ENCODE data around the gene SULT1A1. TPM values are rescaled to one million over a fixed set of nuclear protein-coding genes. Genes with fewer than 3 reads are reported as not detected.
"Not testable (repeated sequence)": the region's sequence is repeated elsewhere in the genome, so short reads cannot be mapped to it uniquely, and the experiment has no call there.

SULT1A1 gene
- total RNA-seq (2014; rRNA removed; shearing (Covaris generic)), result 27.0 and 28.7 TPM in 2 replicates

DNA sequence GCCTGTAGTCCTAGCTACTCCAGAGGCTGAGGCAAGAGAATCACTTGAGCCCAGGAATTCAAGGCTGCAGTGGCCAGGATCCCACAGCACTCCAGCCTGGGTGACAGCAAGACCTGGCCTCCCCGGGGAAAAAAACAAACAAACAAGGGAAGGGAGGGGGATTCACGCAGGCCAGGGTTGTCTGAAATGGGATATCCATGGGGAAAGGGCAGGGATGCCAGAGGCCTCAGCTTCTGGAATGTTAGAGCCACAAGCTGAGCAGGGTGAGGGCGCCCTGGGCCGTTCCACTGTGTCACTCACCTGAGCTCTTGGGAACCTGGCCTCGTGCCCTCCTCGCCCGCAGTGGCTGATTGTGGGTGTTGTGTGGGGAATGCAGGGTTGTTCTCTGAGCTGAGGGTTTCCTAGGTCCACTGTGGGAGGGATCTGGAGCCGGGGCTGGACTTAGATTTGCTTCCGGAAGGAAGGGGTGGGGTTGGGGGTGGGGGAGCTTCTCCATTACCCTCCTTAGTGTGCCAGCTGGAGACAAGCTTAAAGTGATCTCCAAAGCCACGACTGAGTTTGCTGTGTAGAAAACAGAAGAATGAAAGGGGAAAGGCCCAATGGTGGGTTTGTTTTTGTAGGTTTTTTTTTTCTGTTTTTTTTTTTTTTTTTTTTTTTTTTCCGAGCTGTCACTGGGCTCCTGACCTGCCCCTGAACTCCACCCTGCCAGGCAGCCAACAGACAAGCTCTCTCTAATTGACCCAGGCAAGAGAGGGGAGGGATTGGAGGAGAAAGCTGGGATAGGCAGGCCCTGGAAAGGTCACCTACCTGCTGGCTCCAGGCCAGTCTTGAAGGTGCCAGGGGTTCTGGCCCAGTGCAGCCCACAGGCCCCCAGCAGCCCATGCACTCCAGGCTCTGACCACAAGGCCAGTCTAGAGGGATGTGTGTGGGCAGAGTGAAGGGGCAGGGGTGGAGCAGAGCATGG lies at the start of gene SULT1A1:
Gene SULT1A1, minus strand, starts transcription at position 414 of the 964 bp plus-strand sequence. CDS start 1,189 bp downstream, outside the sequence.
- Histone ChIP-seq H3K36me3 (replicated peaks; ENCODE audit: control insufficient read depth, insufficient read depth, low read length) (no peaks in the 10 kb centered on the region), H3K27me3 (ENCODE audit: control insufficient read depth, insufficient read depth, low read length) (no peaks in the 10 kb centered on the region), H3K4me3 (ENCODE audit: insufficient read depth, low read depth, low read length) (no peak within 1 kb of the TSS)
- peak; percentile 75 for DNase-seq

DNA sequence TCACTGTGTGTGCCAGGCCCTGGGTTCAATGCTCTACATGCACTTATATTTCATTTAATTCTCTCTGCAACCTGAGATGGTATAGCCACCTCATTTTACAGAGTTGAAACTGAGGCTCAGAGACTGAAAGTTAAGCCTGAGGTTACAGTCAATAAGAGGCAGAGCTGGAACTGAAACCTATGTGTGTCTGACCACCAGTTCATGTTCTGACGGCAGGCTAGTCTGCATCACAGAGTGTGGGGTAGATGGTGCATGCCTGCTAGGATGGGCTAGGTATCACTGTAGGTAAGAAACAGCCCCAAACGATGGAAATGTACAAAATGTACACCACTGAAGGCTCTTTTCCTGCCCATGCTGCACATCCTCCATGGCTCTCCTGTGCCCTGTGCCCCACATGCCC lies 30.1 kb upstream of the SULT1A1 start:
- H3K4me3 ChIP-seq (ENCODE audit: insufficient read depth, low read depth, low read length); H3K27me3 ChIP-seq (ENCODE audit: control insufficient read depth, insufficient read depth, low read length); DNase-seq; H3K36me3 ChIP-seq (replicated peaks; ENCODE audit: control insufficient read depth, insufficient read depth, low read length): not testable (repeated sequence)

DNA sequence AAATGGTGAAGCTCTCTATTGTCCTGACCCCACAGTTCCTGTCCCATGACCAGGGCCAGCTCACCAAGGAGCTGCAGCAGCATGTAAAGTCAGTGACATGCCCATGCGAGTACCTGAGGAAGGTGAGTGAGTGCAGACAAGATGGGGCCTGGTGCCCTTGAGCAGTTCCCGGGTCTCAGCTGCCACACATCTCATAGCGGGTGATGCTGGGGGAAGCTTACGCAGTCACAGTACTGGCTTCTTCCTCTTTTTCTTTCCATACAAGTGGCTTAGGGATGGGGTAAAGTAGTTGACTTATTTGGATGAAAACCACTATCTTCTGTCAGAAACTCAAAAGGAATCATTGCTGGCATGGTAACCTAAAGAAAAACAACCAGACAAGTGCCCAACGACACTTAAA lies 28.5 kb upstream of the SULT1A1 start:
- H3K4me3 ChIP-seq (ENCODE audit: insufficient read depth, low read depth, low read length); H3K27me3 ChIP-seq (ENCODE audit: control insufficient read depth, insufficient read depth, low read length); H3K36me3 ChIP-seq (replicated peaks; ENCODE audit: control insufficient read depth, insufficient read depth, low read length); DNase-seq: not testable (repeated sequence)

DNA sequence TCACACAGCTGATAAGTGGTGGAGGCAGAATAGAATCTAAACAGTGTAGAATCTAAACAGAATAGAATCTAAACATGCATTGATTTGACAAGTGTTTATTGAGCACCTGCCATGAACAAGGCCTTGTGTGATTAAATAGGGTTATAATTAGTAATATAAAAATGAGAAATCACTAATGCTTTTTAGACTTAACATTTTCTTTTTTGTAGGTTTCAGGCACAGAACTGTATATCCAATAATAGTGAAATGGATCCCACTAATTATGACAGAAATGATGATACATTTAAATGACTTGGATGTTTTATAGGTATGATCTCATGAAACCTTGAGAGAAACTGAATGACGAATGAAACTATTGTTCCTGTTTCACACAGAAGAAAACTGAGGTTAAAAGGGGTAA lies 27.9 kb upstream of the SULT1A1 start, which contains the start of gene NPIPB8:
Gene NPIPB8, plus strand, starts transcription at position 301 of the 400 bp plus-strand sequence. CDS start 296 bp downstream, outside the sequence.
- not testable (repeated sequence) for H3K4me3 ChIP-seq (ENCODE audit: insufficient read depth, low read depth, low read length); H3K27me3 ChIP-seq (ENCODE audit: control insufficient read depth, insufficient read depth, low read length); DNase-seq; H3K36me3 ChIP-seq (replicated peaks; ENCODE audit: control insufficient read depth, insufficient read depth, low read length)

DNA sequence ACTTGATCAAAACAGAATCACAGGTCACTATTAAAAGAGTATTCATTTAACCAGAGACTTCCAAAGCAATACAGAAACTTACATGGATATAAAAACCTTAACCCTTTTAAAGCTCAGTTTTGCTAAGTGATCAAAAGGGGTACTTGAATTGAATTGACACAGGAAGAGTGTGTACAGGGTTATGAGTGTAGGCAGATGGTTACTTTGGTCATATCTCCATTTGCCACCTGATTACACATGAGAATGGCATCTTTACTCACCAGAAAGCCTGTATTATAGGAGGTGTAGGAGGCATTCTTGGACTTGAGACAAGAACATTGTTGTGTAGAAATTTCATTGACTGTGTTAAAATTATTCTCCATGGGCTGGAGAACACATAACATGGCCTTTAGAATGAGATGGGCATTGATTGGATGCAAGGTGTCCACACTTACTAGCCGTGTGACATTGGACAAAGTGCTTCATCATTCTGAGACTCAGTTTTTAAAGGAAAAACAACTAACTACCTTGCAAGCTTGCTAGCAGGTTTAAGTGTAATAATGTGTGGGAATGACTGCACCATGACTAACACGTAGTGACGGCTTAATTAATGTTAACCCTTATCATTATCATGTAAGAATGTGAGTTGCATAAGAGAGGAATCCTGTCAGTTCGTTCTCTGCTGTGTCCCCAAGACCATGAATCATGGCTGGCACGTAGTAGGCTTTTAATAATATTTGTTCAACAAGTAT lies 26.4 kb upstream of the SULT1A1 start:
- not testable (repeated sequence) for H3K36me3 ChIP-seq (replicated peaks; ENCODE audit: control insufficient read depth, insufficient read depth, low read length); H3K4me3 ChIP-seq (ENCODE audit: insufficient read depth, low read depth, low read length); DNase-seq; H3K27me3 ChIP-seq (ENCODE audit: control insufficient read depth, insufficient read depth, low read length)

DNA sequence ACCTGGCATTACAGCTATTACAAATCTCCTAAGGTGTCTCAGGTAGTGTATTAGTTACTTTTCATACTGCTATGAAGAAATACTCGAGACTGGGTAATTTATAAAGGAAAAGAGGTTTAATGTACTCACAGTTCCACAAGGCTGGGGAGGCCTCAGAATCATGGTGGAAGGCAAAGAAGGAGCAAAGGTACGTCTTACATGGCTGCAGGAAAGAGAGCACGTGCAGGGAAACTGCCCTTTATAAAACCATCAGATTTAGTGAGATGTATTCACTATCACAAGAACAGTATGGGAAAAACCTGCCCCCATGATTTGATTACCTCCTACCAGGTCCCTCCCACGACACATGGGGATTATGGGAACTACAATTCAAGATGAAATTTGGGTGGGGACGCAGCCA lies 21.1 kb upstream of the SULT1A1 start:
- H3K27me3 ChIP-seq (ENCODE audit: control insufficient read depth, insufficient read depth, low read length); DNase-seq; H3K36me3 ChIP-seq (replicated peaks; ENCODE audit: control insufficient read depth, insufficient read depth, low read length); H3K4me3 ChIP-seq (ENCODE audit: insufficient read depth, low read depth, low read length): not testable (repeated sequence)

DNA sequence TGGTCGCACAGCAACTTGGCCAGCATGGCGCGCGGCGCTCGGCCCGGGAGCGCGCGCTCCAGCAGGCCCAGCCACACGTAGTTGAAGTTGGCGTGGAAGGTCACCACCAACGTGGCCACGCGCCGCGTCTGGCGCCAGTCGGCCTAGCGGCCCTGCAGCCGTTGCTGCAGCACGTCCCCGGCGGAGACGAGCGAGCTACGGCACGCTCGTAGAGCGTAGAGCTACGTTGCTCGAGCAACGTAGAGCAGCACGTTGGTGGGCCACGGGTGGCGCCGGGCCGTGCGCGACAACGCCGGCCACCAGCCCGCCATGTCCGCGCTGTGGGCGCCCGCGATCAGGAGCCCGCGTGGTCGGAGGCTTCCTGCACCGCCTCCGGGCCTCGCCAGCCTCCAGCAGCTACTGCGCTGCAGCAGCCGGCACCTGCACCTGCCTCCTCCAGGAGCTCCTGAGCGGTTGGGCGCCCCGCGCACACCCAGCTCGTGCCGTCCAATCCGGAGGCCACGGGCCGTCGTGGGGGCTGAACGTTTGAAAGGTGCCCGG lies 13.4 kb upstream of the SULT1A1 start:
- peak; percentile 32 for DNase-seq
- no peak overlapping the region for H3K4me3 ChIP-seq (ENCODE audit: insufficient read depth, low read depth, low read length)
- H3K36me3 ChIP-seq (replicated peaks; ENCODE audit: control insufficient read depth, insufficient read depth, low read length), result no peaks in the 10 kb centered on the region
- no peaks in the 10 kb centered on the region for H3K27me3 ChIP-seq (ENCODE audit: control insufficient read depth, insufficient read depth, low read length)

DNA sequence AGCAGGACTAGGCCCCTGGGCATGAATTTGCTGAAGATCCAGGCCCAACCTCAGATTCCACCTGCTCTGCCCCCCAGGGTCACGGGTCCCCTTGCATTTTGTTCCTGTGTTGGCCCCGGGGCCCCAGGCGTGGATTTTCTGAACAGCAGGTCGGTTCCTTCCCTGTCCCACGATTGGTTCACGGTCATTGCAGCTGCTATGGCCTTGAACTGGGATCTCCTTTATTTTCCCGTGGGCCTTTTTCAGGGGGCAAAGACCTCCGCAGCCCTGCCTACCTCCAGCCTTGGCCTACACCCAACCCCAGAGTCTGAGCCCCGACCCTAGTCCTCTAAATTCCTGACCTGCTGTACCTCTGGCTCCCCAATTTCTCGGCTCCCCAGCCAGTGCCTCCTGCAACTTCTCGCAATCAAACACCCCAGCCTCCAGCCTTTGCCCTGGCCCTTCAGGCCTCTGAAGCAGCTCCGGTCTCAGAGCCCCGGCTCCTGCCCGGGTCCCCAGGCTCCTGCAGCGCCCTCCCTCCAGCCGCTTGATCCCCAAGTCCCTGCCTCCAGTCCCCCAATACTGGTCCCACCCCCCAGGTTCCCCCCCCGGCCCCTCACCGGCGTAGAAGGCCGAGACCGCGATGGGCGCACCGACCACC lies 12.8 kb upstream of the SULT1A1 start:
- not testable (repeated sequence) for H3K36me3 ChIP-seq (replicated peaks; ENCODE audit: control insufficient read depth, insufficient read depth, low read length); H3K4me3 ChIP-seq (ENCODE audit: insufficient read depth, low read depth, low read length); H3K27me3 ChIP-seq (ENCODE audit: control insufficient read depth, insufficient read depth, low read length)
- peak; percentile 28 for DNase-seq

DNA sequence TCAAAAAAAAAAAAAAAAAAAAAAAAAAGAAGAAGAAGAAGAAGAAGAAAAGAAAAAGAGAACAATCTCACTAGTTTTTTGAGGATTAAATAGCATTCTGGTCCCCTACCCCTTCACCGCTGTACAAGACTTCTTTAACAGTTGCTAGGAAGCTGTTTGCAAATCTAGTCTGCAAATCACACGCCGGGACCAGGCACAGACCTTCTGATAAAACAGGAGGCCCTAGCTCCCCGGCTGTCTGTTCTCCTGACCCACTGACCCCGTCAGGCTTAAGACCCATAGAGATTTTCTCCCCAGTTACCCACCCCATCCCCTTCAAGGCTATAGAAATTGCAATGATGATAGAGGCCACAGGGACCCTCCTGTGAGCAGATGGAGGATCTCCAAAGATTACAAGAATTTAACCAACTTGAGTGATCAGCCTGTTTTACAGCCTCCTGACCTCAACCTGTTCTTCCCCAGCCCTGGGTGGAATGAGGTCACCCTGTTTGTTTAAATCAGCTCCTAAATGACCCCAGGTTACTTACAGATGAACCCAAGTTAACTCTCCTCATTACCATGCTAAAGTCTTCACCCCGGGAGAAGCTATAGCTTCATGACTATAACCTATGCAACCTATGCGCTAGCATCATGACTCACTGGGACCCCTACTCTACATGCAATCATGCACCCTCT lies 11.8 kb upstream of the SULT1A1 start:
- peak; percentile 18 for DNase-seq
- no peak overlapping the region for H3K4me3 ChIP-seq (ENCODE audit: insufficient read depth, low read depth, low read length)
- no peaks in the 10 kb centered on the region for H3K27me3 ChIP-seq (ENCODE audit: control insufficient read depth, insufficient read depth, low read length)
- H3K36me3 ChIP-seq (replicated peaks; ENCODE audit: control insufficient read depth, insufficient read depth, low read length), result no peaks in the 10 kb centered on the region

DNA sequence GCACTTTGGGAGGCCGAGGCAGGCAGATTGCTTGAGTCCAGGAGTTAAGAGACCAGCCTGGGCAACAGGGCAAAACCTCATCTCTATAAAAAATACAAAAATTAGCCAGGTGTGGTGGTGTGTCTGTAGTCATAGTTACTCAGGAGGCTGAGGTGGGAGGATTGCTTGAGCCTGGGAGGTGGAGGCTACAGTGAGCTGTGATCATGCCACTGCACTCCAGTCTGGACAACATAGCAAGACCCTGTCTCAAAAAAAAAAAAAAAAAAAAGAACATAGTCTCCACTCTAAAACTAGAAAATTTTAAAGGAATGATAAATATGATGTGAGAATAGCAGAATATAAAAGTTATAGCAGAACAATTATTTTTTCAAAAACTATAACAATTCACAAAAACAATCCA lies 10.5 kb upstream of the SULT1A1 start:
- not testable (repeated sequence) for H3K27me3 ChIP-seq (ENCODE audit: control insufficient read depth, insufficient read depth, low read length); H3K36me3 ChIP-seq (replicated peaks; ENCODE audit: control insufficient read depth, insufficient read depth, low read length); DNase-seq; H3K4me3 ChIP-seq (ENCODE audit: insufficient read depth, low read depth, low read length)

DNA sequence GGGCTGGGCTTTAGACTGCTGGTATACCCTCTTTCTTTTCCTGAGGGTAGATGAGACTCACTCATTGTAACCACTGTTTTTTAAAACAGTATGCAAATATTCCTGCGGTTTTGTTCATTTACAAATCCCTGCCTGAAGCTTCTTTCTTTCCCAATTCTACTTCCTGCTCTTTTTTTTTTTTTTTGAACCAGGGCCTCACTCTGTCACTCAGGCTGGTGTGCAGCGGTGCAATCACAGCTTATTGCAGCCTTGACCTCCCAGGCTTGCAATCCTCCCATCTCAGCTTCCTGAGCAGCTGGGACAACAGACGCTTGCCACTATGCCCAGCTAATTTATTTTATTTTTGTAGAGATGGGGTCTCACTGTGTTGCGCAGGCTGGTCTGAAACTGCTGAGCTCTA lies 8.0 kb upstream of the SULT1A1 start:
- no peaks in the 10 kb centered on the region for H3K36me3 ChIP-seq (replicated peaks; ENCODE audit: control insufficient read depth, insufficient read depth, low read length)
- DNase-seq, result no peak
- no peak overlapping the region for H3K4me3 ChIP-seq (ENCODE audit: insufficient read depth, low read depth, low read length)
- no peaks in the 10 kb centered on the region for H3K27me3 ChIP-seq (ENCODE audit: control insufficient read depth, insufficient read depth, low read length)

DNA sequence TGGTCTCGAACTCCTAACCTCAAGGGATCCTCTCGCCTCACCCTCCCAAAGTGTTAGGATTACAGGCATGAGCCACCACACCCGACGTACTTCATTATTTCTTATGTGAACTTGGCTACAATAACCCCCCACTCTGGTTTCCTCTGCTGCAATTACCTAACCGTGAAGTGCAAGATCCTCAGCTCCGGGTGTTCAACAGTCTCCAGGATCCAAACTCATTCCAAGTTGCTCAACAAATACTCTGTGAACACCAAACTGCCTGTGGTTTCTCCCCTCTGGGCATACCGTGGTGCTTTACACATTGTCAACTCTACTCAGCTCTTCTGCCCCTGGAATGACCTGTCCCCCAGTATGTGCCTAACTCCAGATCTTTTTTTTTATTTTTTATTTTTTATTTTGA lies 6.8 kb upstream of the SULT1A1 start:
- DNase-seq, result no peak
- Histone ChIP-seq H3K4me3 (ENCODE audit: insufficient read depth, low read depth, low read length) (no peak overlapping the region), H3K27me3 (ENCODE audit: control insufficient read depth, insufficient read depth, low read length) (no peaks in the 10 kb centered on the region), H3K36me3 (replicated peaks; ENCODE audit: control insufficient read depth, insufficient read depth, low read length) (no peaks in the 10 kb centered on the region)

DNA sequence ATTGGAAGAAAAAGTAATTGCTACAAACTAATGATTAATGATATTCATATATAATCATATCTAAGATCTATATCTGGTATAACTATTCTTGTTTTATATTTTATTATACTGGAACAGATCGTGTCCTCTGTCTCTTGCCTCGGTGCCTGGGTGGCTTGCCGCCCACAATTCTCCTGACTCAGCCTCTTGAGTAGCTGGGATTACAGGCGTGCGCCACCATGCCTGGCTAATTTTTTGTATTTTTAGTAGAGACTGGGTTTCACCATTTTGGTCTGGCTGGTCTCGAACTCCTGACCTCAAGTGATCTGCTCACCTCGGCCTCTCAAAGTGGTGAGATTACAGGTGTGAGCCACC lies 6.4 kb upstream of the SULT1A1 start:
- not testable (repeated sequence) for H3K36me3 ChIP-seq (replicated peaks; ENCODE audit: control insufficient read depth, insufficient read depth, low read length); DNase-seq; H3K27me3 ChIP-seq (ENCODE audit: control insufficient read depth, insufficient read depth, low read length); H3K4me3 ChIP-seq (ENCODE audit: insufficient read depth, low read depth, low read length)
